Spleen (tissue), 11 donors: ENCODE measurements around the gene FLT4. TPM values are rescaled to one million over a fixed set of nuclear protein-coding genes. Genes with fewer than 3 reads are reported as not detected.

Source experiments
- DNase-seq: peaks from one replicate; pipeline ENCODE4 v3.0.0-alpha.2; 2020
- H3K27ac ChIP-seq, 8 donors: fragments of 200-600 bp; sonication (generic) in 7 of 8; 1 replicate in 4 of 8; 2 replicates in 4 of 8; pipeline versions ENCODE4 v1.5.0 to v1.8.0; 2016 to 2021; ENCODE audit warnings: inconsistent platforms in 4 of 8, mild to moderate bottlenecking in 4 of 8, moderate library complexity in 1 of 8
- H3K27me3 ChIP-seq, 7 donors: fragments of 200-600 bp; sonication (generic) in 6 of 7; replicated peaks in 1 of 7; 1 replicate in 4 of 7; 2 replicates in 3 of 7; pipeline versions ENCODE4 v1.5.0 to v1.8.0; 2016 to 2021; ENCODE audit warnings: inconsistent platforms in 3 of 7, mild to moderate bottlenecking in 1 of 7
- H3K36me3 ChIP-seq, 6 donors: fragments of 200-600 bp; sonication (generic) in 5 of 6; 1 replicate in 4 of 6; 2 replicates in 2 of 6; pipeline versions ENCODE4 v1.5.0 to v1.8.0; 2016 to 2021; ENCODE audit warnings: inconsistent platforms in 2 of 6
- H3K4me1 ChIP-seq, 6 donors: fragments of 200-600 bp; sonication (generic) in 5 of 6; 1 replicate in 3 of 6; 2 replicates in 3 of 6; pipeline versions ENCODE4 v1.5.0 to v1.8.0; 2016 to 2021; ENCODE audit warnings: inconsistent platforms in 3 of 6
- H3K4me3 ChIP-seq, 8 donors: fragments of 200-600 bp; sonication (generic) in 7 of 8; 1 replicate in 4 of 8; 2 replicates in 4 of 8; pipeline versions ENCODE4 v1.5.0 to v1.8.0; 2016 to 2021; ENCODE audit warnings: inconsistent platforms in 4 of 8, mild to moderate bottlenecking in 4 of 8, moderate library complexity in 2 of 8
- H3K9me3 ChIP-seq, 8 donors: fragments of 200-600 bp; sonication (generic) in 7 of 8; 1 replicate in 4 of 8; 2 replicates in 4 of 8; pipeline versions ENCODE4 v1.5.0 to v1.8.0; 2016 to 2021; ENCODE audit warnings: inconsistent platforms in 4 of 8
- CTCF ChIP-seq, 11 experiments: fragments of 200-600 bp in 7 of 11; fragments of 450-650 bp in 4 of 11; sonication (generic) in 4 of 11; IDR thresholded peaks in 8 of 11; conservative IDR thresholded peaks in 3 of 11; 1 replicate in 7 of 11; 2 replicates in 4 of 11; pipeline versions ENCODE4 v1.4.0 to v1.8.0; 2016 to 2021; ENCODE audit warnings: antibody characterized with exemption in 11 of 11, inconsistent platforms in 4 of 11, mild to moderate bottlenecking in 1 of 11
- POLR2A ChIP-seq, 3 donors: fragments of 450-650 bp; IDR thresholded peaks; one replicate each; pipeline ENCODE4 v1.5.1; 2017; ENCODE audit warnings: antibody characterized with exemption in 3 of 3, mild to moderate bottlenecking in 1 of 3
- POLR2AphosphoS5 ChIP-seq, 3 donors: sonication (generic); formaldehyde crosslinking; IDR thresholded peaks; one replicate each; pipeline ENCODE4 v1.5.1; 2017; ENCODE audit warnings: antibody characterized with exemption in 3 of 3
- WGBS, 5 donors: extraction: QIAGEN DNeasy Blood & Tissue Kit in 3 of 5; methylation state at CpG; one replicate each; pipeline versions ENCODE4 v1.1.5 to v1.1.7; 2013 to 2018; 5-methylcytosine and 5-hydroxymethylcytosine counted together
- intact Hi-C: fragments of 100-400 bp; cut with DNase I; formaldehyde crosslinking; loops from one replicate; pipeline ENCODE4 v1.15.0; 2023; ENCODE audit warnings: low total_unique reads
- polyA plus RNA-seq, 3 donors: library from polyadenylated mRNA; stranded (reverse); fragments of 200-250 nt; gene quantifications; one replicate each; pipeline ENCODE4 v1.2.1, GENCODE V29; 2013
- total RNA-seq, 7 donors: library from RNA; depleted of rRNA in 3 of 7; stranded (reverse); fragments of >200 nt in 3 of 7; fragmentation: NEBNext Ultra II Directional in 4 of 7; extraction: Animal tissue kit (Norgen Biotek cat#: 25700) in 4 of 7; gene quantifications; one replicate each; pipeline versions ENCODE4 v1.1.0 to v1.2.1, GENCODE V29; 2016 to 2021
- donor health status: healthy with polysubstance abuse.
- donor health status: DM: no; HTN: no; CAD: no; lungs with moderate emphysema.
- donor health status: DM: no; HTN: no; CAD: no.
- donor health status: Bipolar disorder and iron deficiency.
- donor health status: healthy.
- donor health status: DM: no; HTN: no; CAD: no.
- donor health status: DM: yes; HTN: yes; CAD: no.

Gene FLT4
- total and polyA plus RNA-seq, 10 donors, result 3.5 to 61.4 (median 34.8) TPM

- H3K36me3 ChIP-seq, result peaks cover 0 to 35% (median 0%) of the 10 kb centered on the region in 6 donors
- H3K9me3 ChIP-seq, result no peaks in the 10 kb centered on the region
- intact Hi-C loops, result no loop called here
- 89 to 93% (median 90%) methylated on average over 16 to 26 of the region's 26 CpGs for WGBS, 5 donors
- no peak overlapping the region for H3K27ac ChIP-seq
- peaks cover 0 to 6% (median 0%) of the 10 kb centered on the region in 7 donors for H3K27me3 ChIP-seq
- no peak overlapping the region for H3K4me3 ChIP-seq
- no peak for DNase-seq
- H3K4me1 ChIP-seq, result peaks cover 0 to 7% (median 0%) of the 10 kb centered on the region in 6 donors
- TF ChIP-seq POLR2A (IDR thresholded peaks at IDR 0.05), result no peak
- TF ChIP-seq CTCF (IDR thresholded peaks at IDR 0.05 in 8 of 11, conservative IDR thresholded peaks at IDR 0.05 in 3 of 11), result no peak
- TF ChIP-seq POLR2AphosphoS5 (IDR thresholded peaks at IDR 0.05), result no peak
Observed at GRCh38 chr5:180608572-180609310, 40.7 kb downstream of the FLT4 start.

GRCh38 chr5:180607861-180608571 is 41.4 kb downstream of the FLT4 start:
- Histone ChIP-seq H3K4me3 (no peak overlapping the region), H3K4me1 (peaks cover 0 to 7% (median 0%) of the 10 kb centered on the region in 6 donors), H3K27me3 (peaks cover 0 to 6% (median 0%) of the 10 kb centered on the region in 7 donors), H3K9me3 (no peaks in the 10 kb centered on the region), H3K27ac (no peak overlapping the region), H3K36me3 (peaks cover 0 to 30% (median 0%) of the 10 kb centered on the region in 6 donors)
- DNase-seq, result peak; percentile 63
- intact Hi-C loops, result no loop called here
- no peak for TF ChIP-seq POLR2A (IDR thresholded peaks at IDR 0.05)
- TF ChIP-seq POLR2AphosphoS5 (IDR thresholded peaks at IDR 0.05), result no peak
- no peak for TF ChIP-seq CTCF (IDR thresholded peaks at IDR 0.05 in 8 of 11, conservative IDR thresholded peaks at IDR 0.05 in 3 of 11)
- WGBS, 5 donors, result 63 to 82% (median 67%) methylated on average over 18 of the region's 18 CpGs

GRCh38 chr5:180606215-180606785 is 43.1 kb downstream of the FLT4 start:
- peaks cover 0 to 7% (median 0%) of the 10 kb centered on the region in 6 donors for H3K4me1 ChIP-seq

More at GRCh38 chr5:180606215-180606785, 43.1 kb downstream of the FLT4 start:
- intact Hi-C loops, result no loop called here
- Histone ChIP-seq H3K9me3 (no peaks in the 10 kb centered on the region), H3K27ac (no peak overlapping the region), H3K36me3 (peaks cover 0 to 20% (median 0%) of the 10 kb centered on the region in 6 donors), H3K4me3 (no peak overlapping the region), H3K27me3 (peaks cover 0 to 6% (median 0%) of the 10 kb centered on the region in 7 donors)
- DNase-seq, result peak; percentile 67
- TF ChIP-seq CTCF (IDR thresholded peaks at IDR 0.05 in 8 of 11, conservative IDR thresholded peaks at IDR 0.05 in 3 of 11) (peak in 2 of 11 experiments; percentile 31 to 35), POLR2AphosphoS5 (IDR thresholded peaks at IDR 0.05) (peak in 1 of 3 donors; percentile 14), POLR2A (IDR thresholded peaks at IDR 0.05) (no peak)
- 79 to 89% (median 83%) methylated on average over 21 of the region's 21 CpGs for WGBS, 5 donors
